GM12872 (cell line): ENCODE results near the gene ZCCHC24.

Experiments
- TF ChIP-seq, protein P1 (sequence below): IDR thresholded peaks from 3 replicates; pipeline ENCODE4 v1.5.1; 2011; ENCODE audit warnings: low read depth, mild to moderate bottlenecking, low read length, moderate library complexity; ENCODE audit not compliant: insufficient read depth

Gene ZCCHC24

DNA sequence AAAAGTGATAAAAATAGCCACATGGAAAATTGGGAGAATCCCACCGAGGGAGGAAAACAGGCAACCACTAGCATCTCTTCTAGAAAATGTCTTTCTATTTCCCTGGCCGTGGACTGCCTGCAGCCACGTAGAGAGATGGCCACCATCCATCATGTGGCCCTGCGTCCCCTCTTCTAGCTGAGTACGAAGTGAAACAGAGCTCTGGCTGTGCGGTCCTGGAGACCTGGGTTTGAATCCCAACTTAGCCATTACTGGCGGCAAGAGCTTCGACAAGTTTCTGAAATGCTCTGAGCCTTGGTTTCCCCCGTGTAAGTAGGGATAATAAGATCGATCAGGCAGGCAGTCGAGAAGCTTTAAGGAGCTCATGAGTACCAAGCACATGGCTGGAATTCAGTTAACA is 32.9 kb downstream of the ZCCHC24 start:
- TF ChIP-seq, protein P1, sequence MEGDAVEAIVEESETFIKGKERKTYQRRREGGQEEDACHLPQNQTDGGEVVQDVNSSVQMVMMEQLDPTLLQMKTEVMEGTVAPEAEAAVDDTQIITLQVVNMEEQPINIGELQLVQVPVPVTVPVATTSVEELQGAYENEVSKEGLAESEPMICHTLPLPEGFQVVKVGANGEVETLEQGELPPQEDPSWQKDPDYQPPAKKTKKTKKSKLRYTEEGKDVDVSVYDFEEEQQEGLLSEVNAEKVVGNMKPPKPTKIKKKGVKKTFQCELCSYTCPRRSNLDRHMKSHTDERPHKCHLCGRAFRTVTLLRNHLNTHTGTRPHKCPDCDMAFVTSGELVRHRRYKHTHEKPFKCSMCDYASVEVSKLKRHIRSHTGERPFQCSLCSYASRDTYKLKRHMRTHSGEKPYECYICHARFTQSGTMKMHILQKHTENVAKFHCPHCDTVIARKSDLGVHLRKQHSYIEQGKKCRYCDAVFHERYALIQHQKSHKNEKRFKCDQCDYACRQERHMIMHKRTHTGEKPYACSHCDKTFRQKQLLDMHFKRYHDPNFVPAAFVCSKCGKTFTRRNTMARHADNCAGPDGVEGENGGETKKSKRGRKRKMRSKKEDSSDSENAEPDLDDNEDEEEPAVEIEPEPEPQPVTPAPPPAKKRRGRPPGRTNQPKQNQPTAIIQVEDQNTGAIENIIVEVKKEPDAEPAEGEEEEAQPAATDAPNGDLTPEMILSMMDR, result no peak

DNA sequence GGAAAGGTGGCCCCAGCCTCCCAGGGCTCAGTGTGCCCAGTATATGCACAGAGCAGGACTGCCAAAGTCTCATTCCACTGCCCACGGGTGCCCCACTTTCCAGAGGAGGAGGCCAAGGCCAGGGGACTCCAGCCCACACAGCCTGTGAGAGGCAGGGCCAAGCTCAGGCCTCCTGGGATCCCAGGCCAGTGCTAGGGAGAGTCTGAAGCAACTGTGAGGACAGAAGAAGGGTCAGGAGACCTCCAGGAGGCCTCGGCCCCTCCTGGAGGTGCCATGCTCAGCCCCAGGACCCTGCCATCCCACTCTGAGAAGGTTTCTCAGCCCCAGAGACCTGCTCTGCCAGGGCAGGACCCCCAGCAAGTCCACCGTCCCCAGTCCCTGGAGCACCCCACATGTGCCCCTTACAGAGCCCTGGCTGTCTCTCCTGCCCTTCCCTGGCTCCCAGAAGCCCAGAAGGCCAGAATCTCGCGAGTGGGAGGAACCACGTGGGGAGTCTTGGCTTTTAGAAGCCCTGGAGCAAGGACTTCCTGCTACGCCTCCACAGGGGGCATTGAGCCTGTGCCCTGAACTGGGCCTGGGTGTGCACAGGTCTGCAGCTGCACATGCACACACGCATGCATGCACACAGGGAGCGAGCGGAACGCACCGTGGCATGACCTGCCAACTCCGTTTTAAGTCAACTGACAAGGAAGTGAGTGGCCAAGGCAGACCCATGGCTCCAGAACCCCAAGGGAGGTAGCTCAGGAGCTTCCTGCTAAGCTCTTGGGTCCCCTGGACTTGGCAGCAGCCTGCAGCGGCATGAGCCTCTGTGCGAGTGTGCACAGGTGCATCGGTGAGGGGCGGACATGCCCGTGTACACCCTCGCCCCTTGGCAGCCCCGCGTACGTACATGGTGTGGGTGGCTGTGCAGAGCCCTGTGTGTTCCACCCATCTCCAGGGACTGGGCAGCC is 33.6 kb downstream of the ZCCHC24 start:
- TF ChIP-seq, protein P1, result no peak

DNA sequence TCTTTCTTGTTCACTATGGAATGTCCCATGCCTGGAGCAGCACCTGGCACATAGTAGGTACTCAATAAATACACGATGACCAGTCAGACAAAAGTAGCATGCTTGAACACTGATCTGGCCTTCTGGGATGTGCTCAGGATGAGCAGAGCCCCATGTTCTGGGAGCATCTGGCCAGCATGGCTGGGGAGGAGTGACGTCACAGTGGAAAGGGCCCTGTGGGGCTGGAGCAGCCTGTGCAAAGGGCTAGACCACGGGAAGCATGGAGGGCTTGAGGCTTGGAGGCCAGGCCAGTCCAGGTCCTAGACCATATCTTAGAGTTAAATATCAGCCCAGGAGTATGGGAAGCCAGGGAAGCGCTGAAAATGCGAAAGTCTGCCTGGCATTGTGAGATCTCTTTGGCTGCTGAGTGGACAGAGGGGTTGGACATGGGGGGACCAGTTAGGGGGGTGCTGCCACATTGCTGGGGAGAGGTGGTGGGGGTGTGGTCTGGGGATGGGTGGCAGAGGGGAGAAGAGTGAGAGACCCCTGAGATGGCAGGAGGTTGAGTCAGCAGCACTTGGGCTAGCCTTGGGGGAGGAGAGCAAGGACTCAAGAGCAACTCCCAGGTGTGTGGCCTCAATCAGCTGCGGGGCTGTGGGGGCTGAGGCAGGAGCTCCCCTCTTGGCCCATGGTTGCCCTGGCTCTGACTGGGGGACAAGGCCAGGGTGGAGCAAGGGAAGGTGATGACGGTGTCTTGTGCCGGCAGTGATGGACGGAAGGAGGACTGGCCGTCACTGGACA is 34.9 kb downstream of the ZCCHC24 start:
- TF ChIP-seq, protein P1, result no peak

DNA sequence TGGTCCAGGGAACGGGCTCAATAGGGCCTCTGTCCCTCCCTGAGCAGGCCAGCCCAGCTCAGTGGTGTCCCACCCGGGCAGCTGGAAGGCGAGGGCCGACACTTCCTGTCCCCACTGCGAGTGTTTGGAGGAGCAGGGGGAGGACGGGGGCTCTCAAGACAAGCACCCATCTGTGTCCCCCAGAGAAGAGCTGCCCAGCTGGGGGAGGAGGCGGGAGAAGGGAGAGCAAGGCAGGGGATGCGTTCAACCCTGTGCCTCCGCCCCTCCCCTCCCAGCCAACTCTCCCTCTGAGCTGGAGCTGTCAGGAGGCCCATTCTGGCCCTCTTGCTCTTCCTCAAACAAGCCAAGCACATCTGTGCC is 35.7 kb downstream of the ZCCHC24 start:
- TF ChIP-seq, protein P1, result no peak

DNA sequence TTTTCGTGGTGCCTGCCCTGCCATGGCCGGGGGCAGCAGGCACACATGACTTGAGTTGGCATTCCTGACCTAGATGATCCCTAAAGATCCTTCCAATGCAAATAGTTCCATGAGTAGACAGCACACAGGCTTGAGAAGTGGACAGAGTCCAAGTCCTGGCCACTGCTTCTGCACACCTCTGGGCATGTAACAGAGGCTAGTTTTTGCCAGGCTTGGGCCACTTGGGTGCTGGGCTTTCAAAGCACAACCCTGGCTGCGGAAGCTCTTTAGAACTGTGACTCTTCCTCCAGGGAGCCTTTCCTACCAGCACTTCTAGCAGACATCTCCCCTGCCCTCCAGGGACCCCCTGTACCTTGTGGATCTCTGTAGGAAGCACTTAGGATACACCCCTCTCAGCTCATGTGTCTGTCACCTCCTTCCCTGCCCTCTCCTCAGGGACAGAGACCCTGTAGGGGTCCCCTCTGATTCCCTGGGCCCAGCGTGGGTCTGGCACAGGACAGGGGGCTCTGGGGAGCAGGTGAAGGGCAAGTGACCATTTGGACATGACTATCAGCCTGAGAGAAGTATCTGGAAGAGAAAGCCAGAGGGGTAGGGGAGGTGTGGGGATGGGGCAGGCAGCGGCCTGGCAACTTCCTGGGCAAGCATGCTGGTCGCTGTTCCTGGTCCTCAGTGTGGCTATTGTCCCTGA is 36.2 kb downstream of the ZCCHC24 start:
- TF ChIP-seq, protein P1, result no peak

DNA sequence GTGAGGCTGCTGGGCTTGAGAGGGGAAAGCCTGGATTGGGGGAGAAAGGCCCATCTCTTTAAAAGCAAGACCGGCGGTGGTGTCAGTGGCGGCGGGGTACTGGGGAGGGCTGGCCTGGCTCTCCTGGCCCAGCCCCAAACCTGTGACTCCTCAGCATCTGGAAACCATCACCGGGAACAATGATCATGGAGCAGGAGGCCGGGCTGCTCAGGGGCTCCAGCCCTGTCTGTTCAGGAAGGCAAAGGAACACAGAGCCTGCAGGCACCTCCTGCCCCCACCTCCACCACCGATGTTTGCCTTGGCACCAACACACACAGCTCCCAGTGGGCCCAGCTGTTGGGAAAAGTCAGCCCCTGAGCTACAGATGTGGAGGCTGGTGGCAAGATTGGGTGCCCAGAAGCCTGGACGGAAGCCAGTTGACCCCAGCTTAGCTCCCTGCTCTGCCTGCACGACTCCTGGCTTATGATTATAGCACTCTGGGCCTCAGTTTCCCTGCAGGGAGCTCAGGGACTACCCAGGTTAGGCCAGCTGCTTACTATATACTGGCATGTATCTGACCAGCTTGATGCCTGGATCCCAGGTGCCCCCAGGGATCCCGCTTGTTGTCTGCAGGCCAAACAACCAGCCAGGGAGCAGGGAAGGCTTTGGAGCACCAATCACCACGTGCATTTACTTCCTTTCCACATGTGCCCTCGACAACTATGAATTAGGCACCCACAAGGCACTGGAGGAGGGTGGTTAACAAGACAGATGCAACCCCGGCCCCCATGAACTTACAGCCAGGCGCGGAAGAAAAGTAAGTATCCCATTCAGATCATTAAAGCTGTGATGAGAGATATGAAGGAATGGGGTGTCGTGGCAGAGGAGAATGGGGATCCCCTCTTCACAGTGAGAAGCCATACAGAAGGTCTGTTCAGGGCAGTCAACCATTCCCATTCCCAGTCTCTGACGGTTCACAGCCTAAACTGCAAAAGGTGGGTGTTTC is 37.3 kb downstream of the ZCCHC24 start:
- TF ChIP-seq, protein P1, result no peak
